ENCODE results near the gene LGALS12.
"Not testable (repeated sequence)": the region's sequence is repeated elsewhere in the genome, so short reads cannot be mapped to it uniquely, and the experiment has no call there.

The LGALS12 gene

DNA sequence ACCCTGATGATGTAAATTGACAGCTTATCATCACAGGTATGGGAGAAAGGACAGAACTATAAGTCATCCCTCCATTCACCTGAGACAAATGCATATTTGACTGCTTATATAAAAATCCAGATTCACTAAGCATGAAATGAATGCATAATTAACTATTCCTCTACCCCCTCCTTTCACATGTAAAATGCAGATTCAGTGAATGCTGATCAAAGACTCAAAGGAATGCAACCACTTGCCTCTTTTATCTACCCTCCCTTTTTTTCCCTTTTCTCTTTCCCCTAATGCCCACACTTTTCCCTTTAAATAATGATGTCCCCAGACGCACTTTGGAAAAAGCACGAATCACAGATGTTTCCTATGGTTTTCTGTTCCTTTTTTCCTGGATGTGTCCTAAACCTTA lies 26.2 kb downstream of the LGALS12 start:
- in situ Hi-C loops (cut with HindIII; ENCODE audit: low sequenced_read_pairs), result loop anchor here (10.0 kb wide), 1 partner anchor 113 kb away; no protein-coding TSS in a partner anchor

DNA sequence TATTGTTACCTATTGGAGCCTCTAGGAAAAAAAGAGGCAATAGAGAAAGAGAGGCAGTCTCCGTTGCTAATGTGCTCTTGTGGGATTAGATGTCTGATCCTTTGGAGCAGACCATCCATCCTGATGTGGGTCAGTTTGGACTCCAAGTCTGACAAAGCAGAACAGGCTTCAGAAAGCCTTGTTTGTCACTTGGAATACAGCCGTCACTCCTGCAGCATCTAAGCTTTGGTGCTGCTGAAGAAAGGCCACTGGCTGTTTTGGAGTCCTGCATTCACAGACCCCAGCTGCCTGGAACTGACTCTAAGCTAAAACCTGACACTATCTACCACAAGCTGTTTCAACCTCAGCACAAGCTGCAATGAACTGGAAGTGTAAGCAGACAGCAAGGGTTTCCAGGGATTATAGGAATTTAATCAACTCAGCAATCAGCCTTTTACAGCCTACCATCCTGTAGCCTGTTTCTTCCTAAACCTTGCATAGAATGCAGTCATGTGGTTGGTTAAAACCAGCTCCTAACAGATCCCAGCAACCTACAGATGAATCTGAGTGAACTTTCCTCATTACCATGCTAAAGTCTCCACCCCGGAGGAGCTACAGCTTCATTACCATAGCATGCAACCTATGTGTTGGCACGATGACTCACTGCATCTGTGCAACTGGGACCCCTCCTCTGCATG lies 27.1 kb downstream of the LGALS12 start:
- in situ Hi-C loops (cut with HindIII; ENCODE audit: low sequenced_read_pairs), result loop anchor here (10.0 kb wide), 1 partner anchor 112 kb away; no protein-coding TSS in a partner anchor

DNA sequence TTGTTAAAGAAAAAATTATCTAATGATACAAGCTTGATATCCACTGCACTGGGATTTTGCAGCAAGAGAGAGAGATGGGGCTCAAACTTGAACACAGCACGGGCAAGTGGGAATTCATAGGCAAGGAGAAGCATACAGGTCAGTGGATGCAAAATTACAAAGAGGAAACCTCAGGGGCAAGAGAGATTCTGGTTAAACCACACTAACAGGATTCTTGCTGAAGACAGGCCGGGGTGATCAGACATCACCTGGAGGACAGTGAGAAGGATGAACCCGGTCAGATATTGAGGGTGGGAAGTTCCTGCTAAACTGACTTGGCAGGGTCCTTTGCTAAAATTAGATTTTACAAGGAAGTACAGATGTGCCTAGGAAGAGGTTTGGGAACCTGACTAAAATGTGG lies 28.2 kb downstream of the LGALS12 start:
- in situ Hi-C loops (cut with HindIII; ENCODE audit: low sequenced_read_pairs), result loop anchor here (10.0 kb wide), 1 partner anchor 111 kb away; no protein-coding TSS in a partner anchor

DNA sequence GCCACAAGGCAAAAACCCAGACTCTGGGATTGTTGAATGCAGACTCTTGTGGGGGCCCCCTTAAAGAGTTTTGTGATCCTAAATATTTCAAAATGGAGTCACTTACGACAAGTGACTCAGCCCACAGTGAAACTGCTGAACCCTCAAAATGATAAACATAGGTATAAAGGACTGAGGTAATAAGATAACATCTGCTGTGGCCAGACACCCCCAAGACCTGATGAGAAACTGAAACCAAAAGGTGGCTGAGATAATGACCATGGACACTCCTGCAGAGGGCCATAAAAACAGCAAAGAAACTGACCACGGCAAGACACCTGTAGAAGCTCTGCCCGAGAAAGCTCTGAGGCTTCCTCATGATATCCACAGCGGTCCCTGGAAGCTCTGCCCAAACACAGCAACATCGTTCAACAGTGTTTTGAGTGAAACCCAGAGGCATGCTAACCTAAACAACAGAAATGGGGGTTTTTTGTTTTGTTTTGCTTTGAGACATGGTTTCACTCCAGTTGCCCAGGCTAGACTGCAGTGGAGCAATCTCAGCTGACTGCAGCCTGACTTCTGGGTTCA lies 29.1 kb downstream of the LGALS12 start:
- in situ Hi-C loops (cut with HindIII; ENCODE audit: low sequenced_read_pairs), result loop anchor here (10.0 kb wide), 1 partner anchor 110 kb away; no protein-coding TSS in a partner anchor

DNA sequence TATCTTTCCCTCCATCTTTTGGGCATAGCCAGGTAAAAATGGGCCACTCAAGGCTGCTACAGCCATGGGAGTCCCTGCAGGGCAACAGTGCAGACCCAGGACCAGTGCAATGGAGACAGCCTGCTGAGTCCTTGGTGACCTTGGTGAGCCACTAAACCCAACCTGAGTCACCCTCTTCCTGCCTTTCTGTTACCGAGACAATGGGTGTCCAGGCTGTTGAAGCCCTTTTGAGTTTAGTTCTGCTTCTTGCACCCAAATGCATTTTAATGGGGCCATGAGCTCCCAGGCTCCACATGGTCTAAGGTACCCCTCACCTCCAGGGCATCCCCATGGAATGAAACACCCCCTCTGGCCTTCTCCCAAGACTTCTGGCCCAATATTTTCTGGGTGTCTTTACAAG lies 29.9 kb downstream of the LGALS12 start:
- in situ Hi-C loops (cut with HindIII; ENCODE audit: low sequenced_read_pairs), result loop anchor here (10.0 kb wide), 1 partner anchor 109 kb away; no protein-coding TSS in a partner anchor

DNA sequence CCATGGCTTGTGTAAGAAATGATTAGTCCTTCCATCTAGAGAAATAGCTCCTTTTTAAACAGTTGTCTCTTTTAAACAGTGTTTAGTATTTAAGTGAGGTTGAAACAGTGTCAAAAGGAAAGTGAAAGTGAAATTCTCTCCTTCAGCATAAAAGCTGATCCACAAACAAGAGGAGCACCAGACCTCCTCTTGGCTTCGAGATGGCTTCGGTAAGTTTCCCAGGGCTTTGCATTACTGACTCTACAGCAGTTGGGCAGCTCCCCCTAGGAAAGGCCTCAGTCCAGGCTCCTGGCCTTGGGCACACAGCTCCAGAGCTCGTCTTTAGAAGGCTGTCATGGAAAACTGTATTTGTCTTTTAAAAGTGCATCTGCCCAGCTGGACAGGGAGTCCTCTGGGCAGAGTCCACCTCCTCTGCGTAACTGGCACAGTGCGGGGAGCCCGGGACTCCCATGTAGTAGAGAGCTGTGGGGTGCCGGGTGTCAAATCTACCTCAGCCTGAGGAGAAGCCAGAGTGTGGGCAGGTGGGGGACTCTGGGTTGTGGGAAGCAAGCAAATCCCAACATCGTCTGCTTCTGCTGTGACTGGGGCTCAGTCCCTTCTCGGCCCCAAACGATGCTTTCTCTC lies 30.9 kb downstream of the LGALS12 start, which contains the start of gene PLAAT4:
Gene PLAAT4, plus strand, starts transcription at position 140 of the 624 bp plus-strand sequence. Its CDS starts 61 bp downstream, at position 201.
- in situ Hi-C loops (cut with HindIII; ENCODE audit: low sequenced_read_pairs), result loop anchor here (10.0 kb wide), 1 partner anchor 108 kb away; no protein-coding TSS in a partner anchor

DNA sequence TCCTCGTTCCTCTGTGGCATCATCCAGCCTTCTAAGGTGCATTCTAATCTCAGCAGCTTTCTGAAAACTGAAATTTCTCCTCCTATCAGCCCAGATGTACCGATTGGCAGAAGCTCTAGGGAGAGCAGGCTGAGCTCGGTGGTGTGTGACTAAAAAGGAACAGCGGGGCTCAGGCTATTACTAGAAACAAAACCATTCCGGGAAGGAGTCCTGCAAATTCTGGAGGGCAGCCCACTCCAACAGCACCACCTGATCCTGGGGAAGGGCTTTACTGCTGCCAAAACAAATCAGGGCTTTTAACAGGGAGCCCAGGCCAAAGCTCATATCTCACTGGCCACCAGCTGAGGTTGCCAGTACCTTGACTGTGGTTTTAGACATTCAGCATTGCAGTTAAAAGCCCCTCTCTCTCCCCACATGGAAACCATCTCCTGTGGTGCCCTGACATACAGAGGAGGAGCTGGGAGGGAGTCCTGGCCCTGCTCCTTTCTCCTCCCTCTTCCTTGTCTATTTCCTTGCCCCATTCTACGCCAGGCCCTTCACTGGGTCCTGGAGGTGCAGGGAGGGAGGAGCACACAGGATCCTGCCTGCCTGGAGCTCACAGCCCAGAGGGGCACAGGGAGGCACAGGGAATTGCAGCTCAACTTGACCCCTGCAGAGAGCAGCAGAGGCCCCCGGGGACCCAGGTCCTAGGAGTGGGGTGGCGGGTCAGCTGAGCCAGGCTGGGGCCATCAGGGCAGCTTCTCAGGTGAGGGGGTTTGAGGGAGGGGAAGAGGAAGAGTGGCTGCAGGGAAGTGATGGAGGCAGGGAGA lies 31.6 kb downstream of the LGALS12 start:
- in situ Hi-C loops (cut with HindIII; ENCODE audit: low sequenced_read_pairs), result loop anchor here (10.0 kb wide), 1 partner anchor 107 kb away; no protein-coding TSS in a partner anchor

DNA sequence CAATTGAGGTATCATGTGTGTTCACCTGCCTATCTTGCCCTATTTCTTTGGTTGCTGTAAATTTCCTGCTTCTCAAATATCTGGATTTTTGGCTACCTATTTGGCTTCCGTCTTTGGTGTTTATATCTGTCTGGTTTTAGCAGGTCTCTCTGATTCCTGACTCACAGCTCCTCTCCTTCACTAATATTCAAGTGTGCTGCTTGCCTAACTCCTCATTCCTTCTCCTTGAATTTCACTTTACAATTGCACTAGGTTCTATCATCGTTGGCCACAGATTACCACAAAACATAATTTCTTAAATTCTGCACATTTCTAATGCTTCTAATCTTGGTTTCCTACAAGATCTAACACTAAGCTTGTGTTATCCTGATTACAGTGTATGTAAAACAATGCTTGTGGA lies 36.6 kb downstream of the LGALS12 start:
- in situ Hi-C loops (cut with HindIII; ENCODE audit: low sequenced_read_pairs), result not testable (repeated sequence)

DNA sequence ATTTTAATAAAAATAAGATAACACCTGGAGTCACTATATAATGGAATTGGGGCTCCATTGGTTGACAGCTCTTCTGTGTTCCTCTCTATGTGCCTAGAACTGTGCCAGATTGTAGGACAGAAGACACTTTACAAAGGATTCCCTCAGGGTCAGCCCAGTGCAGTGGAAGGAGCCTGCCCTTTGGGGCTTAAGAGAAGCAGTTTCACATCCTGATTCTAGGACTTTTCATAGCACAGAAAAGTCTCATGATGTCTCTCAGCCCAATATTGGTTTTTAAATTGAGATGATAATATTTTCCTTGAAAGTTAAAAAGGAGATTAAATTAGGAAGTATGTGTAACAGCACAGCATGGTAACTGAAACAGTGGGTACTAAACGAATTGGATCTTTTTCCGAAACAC lies 37.8 kb downstream of the LGALS12 start:
- in situ Hi-C loops (cut with HindIII; ENCODE audit: low sequenced_read_pairs), result no loop called here

DNA sequence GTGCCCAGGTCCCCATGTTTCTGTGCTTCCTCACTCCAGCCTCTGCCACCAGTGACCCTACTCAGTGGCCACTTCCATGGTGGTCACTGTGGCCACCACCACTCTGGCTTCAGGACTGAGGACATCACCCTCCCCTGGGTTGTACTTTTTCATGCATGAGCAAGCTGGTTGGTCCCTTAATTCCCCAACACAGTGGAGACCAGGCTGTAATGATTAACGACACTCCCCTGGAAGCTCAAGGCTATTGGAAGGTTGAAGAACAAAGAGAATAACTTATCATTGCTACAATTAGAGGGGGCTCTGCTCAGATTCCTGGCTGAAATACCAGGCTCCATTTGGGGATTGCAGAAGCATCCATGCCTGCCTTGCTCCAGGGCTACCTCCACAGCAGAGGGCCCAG lies 41.2 kb downstream of the LGALS12 start:
- in situ Hi-C loops (cut with HindIII; ENCODE audit: low sequenced_read_pairs), result no loop called here

DNA sequence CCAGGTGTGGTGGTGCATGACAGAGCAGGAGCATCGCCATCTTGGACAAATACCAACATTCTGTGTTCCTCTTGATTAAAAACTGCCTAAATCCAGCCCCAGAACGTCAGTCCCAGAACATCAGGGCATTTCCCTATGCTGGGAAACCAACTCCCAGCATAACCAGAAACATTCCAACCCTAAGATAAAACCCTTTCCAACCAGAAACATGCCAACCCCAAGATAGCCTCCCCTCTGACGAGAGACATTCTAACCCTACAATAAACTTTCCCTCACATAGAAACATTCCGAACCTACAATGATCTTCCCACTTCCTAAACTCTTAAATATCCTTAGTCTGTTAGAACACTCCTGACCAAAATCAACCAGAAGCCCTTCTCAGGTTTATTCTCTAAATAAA lies 42.3 kb downstream of the LGALS12 start:
- in situ Hi-C loops (cut with HindIII; ENCODE audit: low sequenced_read_pairs), result no loop called here

DNA sequence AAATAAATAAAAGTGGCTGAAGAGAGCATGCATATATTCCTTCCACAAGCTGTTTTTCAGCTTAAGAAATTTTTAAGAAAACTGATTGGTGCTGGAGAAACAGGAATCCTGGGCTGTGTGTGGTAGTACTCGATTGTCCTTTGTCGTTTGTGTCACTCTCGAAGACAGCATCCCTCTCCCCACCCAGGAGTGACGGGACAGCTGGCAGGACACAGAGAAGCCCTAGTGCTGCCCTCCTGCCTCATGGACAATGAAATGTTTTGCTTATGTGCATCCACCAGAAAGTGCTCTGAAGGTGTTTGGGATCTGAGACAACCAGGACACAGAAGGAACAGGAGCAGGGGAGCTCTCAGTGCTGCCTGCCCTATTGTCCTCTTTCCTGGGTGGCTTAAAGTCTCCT lies 43.5 kb downstream of the LGALS12 start:
- in situ Hi-C loops (cut with HindIII; ENCODE audit: low sequenced_read_pairs), result no loop called here

DNA sequence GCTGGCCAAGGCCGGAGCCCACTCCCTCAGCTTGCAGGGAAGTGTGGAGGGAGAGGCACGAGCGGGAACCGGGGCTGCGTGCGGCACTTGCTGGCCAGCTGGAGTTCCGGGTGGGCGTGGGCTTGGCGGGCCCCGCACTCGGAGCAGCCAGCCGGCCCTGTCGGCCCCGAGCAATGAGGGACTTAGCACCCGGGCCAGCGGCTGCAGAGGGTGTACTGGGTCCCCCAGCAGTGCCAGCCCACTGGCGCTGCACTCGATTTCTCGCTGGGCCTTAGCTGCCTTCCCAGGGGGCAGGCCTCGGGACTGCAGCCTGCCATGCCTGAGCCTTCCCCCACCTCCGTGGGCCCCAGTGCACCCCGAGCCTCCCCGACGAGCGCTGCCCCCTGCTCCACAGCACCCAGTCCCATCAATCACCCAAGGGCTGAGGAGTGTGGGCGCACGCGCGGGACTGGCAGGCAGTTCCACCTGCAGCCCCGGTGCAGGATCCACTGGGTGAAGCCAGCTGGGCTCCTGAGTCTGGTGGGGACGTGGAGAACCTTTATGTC lies 44.3 kb downstream of the LGALS12 start:
- in situ Hi-C loops (cut with HindIII; ENCODE audit: low sequenced_read_pairs), result not testable (repeated sequence)

DNA sequence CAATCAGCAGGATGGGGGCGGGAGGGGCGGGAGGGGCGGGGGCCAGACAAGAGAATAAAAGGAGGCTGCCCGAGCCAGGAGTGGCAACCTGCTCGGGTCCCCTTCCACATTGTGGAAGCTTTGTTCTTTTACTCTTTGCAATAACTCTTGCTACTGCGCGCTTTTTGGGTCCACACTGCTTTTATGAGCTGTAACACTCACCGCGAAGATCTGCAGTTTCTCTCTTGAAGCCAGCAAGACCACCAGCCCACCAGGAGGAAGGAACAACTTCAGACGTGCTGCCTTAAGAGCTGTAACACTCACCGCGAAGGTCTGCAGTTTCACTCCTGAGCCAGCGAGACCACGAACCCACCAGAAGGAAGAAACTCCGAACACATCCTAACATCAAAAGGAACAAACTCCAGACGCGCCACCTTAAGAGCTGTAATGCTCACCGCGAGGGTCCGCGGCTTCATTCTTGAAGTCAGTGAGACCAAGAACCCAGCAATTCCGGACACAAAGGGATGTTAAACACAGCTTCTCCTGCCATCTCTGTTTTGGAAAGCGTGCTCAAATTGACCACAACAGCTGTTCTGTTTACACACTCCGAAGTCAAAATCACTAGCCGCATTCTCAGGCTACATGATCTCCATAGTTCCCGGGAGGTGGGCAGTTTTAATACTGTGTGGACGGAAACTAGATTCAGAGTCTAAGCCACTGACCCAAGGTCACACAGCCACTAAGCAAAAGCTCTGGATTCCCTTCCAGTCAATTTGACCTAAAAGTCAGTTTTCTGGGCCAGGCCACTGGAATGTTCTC lies 45.4 kb downstream of the LGALS12 start:
- in situ Hi-C loops (cut with HindIII; ENCODE audit: low sequenced_read_pairs), result no loop called here

DNA sequence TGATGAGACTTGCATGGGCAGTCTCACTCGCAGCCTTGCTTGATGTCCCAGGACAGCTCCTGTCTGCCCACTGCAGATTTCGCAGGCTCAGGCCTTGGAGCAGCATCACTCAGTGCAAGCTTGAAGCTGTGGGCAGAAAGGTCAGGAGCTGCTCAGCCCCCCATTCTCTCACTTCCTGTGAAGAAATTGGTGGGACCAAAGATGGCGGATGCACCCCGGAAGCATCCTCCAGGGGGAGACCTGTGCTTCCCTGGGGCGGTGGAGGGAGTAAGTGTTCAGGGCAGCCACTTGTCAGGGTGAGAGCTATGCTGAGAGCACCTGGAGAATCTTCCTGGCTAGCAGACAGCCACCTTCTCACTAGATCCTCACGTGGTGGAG lies 46.0 kb downstream of the LGALS12 start:
- in situ Hi-C loops (cut with HindIII; ENCODE audit: low sequenced_read_pairs), result no loop called here

DNA sequence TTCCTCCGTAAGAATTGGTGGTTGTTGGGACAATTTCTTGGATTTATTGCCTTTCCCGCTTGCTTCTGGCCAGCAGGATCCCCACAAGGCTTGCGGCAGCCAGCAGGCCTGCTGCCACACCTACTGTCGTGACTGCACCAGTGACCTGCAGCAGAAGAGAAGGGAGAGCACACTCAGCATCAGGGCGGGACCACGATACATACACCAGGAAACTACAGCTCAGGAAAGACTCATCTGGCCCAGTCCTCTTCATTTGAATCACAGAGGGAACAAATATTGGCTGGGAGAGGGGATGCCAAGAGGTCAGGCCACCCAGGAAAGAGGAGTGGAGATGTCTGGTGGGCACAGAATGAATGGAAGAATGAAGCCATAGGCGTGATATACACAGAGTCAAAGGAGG lies 47.0 kb downstream of the LGALS12 start:
- in situ Hi-C loops (cut with HindIII; ENCODE audit: low sequenced_read_pairs), result no loop called here

DNA sequence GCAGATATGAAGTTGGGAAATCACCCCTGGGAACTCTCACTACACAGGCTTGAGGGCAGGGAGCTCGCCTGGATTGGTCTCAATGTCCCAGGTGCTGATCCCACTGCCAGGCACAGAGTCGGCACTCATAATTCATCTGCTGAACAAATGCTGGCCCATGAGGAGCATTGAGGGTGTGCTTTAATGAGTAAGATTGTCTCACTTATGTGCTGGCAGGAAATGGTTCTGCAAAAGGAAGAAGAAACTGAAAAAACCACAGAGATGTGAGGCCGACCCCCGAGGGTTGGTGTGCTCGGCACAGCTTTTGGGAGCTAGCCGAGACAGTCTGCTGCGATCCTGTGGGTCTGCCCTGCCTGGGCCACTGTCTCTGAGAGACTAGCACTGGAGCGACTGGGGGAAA lies 47.9 kb downstream of the LGALS12 start:
- in situ Hi-C loops (cut with HindIII; ENCODE audit: low sequenced_read_pairs), result no loop called here

DNA sequence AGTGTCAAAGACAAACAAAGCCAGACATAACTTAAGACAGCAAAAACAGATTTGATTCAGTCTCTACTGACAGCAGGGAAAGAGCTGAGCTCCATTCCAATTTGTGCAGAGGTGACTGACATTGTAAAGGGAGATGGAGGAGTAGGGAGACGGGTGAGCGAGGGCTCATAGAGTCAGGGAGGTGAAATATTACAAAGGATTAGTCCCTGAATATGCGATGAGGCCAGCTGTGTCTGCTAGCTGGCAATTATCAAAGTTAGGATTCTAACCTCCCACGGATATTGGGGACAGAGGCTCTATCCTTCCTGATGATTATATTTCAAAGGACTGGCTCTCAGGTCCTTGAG lies 49.0 kb downstream of the LGALS12 start:
- in situ Hi-C loops (cut with HindIII; ENCODE audit: low sequenced_read_pairs), result no loop called here

DNA sequence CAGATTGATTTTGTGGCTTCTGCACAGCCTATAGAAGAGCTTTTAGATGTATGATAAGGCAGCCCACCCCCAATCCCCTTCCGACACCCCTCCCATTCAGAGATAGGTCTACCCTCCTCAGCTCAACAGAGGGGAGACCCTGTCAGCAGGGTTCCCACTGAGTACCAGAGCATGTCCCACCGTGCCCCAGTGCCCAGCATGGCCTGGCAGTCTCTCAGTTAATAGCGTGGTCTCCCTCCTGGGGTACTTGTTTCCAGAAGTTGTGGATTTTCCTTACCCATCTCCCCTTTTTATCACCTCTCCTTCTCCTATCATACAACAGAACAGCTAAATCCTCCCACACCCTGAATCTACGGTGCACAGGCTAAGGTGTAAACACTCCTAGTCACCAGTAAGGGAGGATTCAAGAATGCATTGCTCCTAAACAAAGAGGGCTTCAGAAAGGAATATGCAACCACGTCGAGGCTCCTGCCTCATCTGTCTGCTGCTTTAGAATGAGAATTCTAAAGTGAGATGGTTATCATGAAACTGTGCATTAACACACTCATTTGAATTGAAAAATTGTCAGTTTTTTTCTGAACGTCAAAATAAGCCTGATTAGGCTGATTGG lies 50.6 kb downstream of the LGALS12 start:
- in situ Hi-C loops (cut with HindIII; ENCODE audit: low sequenced_read_pairs), result no loop called here

DNA sequence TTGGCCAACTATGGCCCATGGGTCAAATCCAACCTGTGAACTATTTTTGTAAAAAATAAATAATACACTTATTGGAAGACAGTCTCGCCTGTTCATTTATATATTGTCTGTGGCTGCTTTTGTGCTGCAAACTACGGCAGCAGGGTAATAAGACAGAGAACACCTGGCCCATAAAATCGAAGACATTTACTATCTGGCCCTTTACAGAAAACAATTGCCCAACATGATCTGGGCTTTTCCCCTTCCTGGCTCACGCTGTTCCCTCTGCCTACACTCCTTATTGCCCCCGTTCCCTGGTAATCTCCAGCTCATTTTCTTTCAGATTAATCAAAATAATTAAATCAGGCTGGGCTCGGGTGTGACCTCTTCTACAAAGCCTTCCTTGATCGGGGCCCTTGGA lies 51.7 kb downstream of the LGALS12 start:
- in situ Hi-C loops (cut with HindIII; ENCODE audit: low sequenced_read_pairs), result no loop called here

All from DLD1 (cell line).